ENCODE results near the gene NHLRC4.

The NHLRC4 gene

DNA sequence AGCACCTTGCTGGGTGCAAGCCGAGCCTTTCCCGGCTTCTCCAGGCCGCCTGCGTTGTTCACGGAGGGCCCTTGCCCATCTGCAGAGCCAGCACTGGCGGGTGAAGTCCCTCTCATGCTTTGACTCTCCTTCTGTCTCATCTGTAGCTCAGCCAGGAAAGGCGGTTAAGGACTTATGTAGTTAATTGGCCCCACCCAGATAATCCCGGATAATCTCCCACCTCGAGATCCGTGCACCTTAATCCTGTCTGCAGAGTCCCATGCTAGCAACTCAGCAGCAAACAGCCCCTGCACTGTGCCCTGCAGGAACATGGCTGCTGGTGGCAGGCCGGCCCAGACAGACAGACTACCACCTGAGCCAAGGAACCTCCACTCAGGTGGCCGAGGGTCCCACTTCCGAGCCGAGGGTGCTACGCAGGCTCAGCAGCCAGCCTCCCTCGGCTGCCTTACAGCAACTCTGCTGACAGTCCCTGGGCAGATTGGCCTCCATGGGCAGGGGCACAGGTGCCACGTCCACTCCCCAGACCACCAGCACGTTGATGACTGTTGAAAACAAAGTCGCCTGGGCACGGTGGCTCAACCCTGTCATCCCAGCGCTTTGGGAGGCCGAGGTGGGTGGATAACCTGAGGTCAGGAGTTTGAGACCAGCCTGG, 40.0 kb downstream of the NHLRC4 start:
- DNase-seq = no peak

DNA sequence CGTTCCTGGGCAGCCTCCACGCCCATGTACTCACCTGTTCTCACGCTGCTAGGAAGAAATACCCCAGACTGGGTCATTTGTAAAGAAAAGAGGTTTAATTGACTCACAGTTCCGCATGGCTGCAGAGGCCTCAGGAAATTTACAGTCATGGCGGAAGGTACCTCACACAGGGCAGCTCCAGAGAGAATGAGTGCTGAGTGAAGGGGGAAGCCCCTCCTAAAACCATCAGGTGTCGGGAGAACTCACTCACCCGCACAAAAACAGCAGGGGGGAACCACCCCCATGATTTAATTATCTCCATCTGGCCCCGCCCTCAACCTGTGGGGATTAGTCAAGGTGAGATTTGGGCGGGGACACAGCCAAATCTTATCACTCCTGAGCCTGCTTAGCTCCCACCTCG, 41.2 kb downstream of the NHLRC4 start:
- DNase-seq = no peak

DNA sequence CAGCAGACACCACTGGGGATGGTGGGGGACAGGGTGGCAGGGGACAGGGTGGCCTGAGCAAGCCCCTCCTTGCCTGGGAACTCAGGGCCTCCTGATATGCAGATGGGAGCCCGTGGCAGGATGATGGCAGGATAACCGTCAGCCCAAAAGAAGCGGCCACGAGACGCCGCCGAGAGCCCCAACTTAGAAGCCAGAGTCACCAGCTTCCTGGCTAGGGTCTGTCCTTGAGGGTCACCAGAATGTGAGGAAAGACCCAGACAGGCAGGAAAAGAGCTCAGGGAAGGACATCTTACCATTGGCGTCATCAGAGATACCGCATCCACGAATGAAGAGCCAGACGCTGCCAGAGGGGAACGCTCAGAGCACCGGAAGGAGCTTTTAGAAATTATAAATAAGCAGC, 42.5 kb downstream of the NHLRC4 start:
- no peak for DNase-seq

DNA sequence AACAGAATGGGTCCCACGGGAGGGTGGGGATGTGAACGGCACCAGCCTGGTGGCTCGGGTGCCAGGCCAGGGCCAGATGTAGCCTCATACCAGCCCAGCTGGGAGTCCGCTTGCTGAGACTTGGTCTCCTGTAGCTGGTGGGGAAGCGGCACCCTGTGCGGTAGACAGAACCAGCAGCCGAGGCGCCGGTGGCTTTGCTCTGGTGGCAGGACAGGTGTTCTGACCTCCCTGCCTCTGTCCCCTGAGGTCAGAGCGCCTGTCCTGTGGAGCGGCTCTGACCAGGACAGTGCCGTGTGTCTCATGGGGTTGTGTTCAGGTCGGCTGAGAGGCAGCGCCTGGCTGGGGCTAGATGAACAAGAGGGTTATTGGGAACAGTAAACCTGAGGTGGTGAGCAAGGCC, 43.2 kb downstream of the NHLRC4 start:
- no peak for DNase-seq

DNA sequence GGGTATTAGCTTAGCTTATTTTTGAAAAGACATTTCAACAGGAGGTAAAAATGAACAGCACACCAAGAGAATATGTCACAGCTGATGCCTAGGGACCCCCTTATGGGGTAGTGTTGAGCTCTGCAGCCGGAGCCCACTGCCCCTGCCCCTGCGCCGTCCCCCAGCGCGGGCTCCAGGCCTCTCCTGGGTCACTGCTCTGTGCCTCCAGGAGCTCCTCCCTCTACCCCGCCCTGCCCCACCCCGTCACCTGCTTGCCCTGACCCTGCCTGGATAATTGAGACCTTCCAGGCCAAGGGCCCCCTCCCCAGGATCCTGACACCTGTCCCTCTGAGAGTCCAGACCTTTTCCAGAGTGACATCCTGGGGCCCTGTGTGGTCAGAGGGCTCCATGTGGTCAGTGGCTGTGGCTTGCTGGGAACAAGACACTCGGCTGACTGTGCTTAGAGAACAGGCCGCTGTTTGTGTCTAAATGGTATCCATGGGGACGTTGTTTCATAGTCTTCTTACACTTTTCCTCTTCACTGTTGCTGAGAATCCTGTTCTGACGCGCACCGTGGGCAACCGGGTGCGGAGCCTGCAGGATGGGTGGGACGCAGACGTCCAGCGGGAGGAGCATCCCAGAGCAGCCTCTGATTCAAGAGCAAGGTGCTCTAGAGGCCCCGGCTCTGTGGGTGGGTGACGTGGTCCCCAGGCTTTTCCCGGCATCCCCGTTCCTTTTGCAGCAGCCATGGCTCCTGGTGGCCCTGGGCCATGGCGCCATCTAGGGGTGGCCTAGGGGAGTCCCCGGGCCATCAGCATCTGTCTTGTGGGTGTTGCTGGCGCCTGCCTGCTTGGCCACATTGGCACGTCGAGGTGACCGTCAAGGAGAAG, 43.9 kb downstream of the NHLRC4 start:
- DNase-seq = no peak

DNA sequence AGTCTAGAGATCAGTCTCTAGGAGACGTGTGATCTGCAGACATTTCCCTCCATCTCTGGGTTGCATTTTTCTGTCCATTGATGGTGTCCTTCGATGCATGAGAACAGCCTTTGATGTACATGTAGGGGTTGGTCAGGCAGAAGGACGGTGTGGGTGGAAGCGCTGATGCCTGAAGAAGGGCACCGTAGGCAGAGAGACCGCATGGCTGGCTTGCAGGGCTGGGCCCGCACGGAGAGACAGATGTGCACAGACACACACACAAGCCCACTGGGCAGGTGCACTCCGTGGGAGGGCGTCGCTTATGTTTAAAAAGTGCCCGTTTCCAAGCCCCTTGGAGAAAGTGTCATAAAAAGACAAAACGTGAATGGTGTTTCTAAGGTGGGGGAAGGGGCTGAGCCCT, 48.3 kb downstream of the NHLRC4 start:
- DNase-seq = no peak

DNA sequence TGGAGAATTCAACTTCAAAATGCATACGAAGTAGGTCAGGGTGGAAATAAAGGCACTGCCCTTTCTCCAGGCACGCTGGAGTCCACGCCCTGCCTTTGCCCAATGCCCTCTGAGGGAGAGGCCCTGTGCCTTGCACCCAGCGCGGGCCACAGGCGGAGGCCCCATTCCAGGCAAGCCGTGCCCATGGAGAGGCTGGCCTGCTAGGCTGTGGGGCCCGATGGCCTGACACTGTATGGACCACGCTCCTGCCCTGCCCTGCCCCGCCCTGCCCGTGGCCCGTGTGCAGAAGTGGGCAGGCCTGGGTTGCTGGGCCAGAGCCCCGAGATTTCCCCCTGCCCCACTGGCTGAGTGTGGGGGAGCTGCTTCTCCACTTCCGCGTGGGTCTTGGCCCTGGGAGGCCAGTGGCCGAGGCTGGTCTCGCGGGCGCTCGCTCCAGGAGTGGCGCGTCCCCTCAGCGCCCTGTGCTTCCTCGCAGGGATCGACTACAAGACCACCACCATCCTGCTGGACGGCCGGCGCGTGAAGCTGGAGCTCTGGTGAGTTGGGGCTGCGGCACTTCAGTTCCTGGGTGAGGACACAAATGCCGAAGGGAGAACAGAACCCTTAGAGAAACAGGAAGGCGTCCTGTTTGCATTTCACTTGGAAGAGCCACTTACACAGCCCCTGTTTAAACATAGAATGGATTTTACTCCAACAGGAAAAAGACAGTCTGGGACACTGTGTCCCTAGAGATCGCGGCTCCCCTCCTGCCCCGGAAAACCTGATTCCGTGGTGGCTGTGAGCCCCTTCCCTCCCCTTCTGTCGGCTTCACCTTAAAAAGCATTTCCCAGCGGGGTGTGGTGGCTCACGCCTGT, 50.2 kb downstream of the NHLRC4 start:
- DNase-seq = no peak

DNA sequence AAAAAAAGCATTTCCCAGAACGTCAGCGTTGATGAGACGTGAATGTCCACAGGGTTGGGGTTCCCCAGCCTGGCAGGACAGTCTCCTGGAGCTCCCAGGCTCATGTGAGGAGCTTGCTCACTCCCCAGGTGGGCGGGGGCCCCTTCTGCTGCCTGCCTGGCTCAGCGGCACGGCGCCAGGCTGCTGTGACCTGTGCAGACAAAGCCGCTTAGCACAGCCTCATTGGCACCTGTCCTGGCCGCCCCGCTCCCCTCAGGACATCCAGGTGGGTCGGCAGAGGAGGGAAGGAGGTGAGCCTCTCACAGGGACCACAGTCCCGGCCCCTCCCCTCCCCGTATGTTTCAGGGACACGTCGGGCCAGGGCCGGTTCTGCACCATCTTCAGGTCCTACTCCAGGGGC, 51.0 kb downstream of the NHLRC4 start:
- DNase-seq = no peak

Data from NCI-H1105 (cell line).